Sigmoid colon (tissue), 4 donors: Measurements from ENCODE around the gene MRPS21.

Experiments used
- CTCF ChIP-seq, 4 experiments: fragments of 450-650 bp in 3 of 4; fragments of 200-600 bp in 1 of 4; IDR thresholded peaks; one replicate each; pipeline ENCODE4 v1.5.1; 2016 to 2019; ENCODE audit warnings: antibody characterized with exemption in 4 of 4, mild to moderate bottlenecking in 3 of 4, moderate library complexity in 2 of 4
- POLR2AphosphoS5 ChIP-seq, 4 donors: sonication (generic); formaldehyde crosslinking; IDR thresholded peaks; one replicate each; pipeline ENCODE4 v1.6.1; 2017; ENCODE audit warnings: antibody characterized with exemption in 4 of 4

GRCh38 chr1:150281758-150282557 lies 11.7 kb upstream of the MRPS21 start, which contains the start of gene CIART:
- TF ChIP-seq POLR2AphosphoS5 (IDR thresholded peaks at IDR 0.05): peak; percentile 77 to 86 (median 82)
- TF ChIP-seq CTCF (IDR thresholded peaks at IDR 0.05): no peak
